ENCODE data around the gene RPS6KA2.

Gene RPS6KA2

GRCh38 chr6:166633732-166634535 is 6.9 kb upstream of the RPS6KA2 start:
- no peak for DNase-seq

DNA sequence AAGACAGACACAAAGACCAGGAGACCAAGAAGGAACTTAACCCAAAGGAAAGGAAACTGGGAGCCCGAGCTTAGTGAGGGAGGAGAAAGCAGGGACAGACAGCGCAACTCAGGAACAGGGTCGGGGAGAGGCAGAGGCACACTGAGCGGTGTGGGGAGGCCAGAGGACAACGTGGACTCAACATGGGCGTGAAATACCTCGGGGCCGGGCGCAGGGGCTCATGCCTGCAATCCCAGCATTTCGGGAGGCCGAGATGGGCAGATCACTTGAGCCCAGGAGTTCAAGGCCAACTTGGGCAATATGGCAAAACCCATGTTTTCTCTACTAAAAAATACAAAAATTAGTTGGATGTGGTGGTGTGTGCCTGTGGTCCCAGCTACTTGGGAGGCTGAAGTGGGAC is 5.7 kb upstream of the RPS6KA2 start:
- no peak for DNase-seq

DNA sequence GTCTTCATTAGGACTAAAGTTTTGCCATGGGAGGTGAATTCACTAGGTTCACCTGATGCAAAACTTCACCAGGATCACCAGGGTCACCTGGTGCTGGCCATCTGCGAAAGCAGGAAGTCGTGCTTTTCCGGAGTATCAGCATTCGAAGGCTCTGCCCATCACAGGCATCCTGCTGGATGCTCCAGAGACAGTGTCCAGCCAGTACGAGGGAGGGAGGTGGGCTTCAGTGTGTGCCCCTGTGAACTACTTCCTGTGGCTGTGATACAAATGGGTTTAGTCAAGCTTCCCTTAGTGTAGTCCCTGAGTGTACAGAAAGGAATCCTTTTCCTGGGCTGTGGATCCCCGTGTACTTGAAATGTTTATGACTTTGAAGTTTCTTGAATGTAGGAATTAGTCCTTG is 3.4 kb upstream of the RPS6KA2 start:
- DNase-seq: no peak

DNA sequence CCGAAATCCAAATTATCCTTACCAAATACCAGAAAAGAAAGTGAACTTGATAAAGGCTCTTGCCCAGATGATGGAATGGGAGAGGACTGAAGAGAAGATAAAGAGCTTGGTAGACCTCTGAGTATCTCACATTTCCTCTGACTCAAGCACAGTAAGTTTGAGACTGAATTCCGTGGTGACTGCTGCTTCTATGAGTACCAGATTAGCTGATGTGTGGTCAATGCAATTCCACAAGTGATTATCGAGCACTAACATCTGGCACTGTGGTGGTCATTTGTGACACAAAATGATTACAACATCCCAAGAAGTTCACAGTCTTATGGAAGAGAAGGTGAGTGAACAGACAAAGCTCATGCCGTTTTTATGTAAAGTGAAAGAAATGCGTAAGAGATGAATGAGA is 2.6 kb upstream of the RPS6KA2 start:
- no peak for DNase-seq

GRCh38 chr6:166627875-166628801 is 1.1 kb upstream of the RPS6KA2 start:
- peak; percentile 51 for DNase-seq

DNA sequence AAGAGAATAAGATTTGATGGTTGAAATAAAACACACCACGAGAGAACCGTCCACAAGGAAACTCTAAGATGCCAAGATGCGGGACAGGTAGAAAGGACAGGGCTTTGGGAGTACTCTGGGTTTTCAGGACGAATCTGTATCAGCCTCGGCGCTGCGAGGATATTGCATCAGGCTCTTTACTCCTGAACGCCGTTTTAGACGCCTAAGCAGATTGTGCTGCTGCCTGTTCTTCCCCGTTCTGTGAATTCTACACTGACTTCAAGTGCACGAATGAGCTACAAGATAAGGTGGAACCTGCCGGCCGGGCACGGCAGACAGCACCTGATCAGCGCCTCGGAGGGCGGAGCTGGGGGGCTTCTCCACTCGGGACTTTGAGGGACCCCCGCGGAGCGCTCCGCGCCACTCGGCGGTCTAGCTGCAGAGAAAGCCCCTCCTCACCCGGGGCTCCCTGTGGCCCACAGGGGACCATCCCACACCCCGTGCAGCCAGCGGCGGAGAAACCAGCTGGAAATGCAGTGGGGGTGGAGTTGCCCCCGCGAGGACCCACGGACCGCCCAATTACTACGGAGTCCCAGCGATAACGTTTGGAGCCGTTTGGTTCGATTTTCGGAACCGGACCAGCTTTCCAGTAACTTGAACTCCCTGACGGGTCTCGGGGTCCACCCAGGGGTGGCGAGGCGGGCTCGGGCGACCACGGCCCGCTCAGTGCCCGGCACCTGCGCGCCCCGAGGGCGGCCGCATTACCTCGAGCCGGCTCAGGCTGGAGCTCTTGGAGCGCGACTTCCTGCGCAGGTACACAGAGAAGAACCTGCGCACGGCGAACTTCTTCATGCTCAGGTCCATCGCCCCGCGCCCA is 646 bp downstream of the RPS6KA2 start:
- DNase-seq: peak; percentile 52

DNA sequence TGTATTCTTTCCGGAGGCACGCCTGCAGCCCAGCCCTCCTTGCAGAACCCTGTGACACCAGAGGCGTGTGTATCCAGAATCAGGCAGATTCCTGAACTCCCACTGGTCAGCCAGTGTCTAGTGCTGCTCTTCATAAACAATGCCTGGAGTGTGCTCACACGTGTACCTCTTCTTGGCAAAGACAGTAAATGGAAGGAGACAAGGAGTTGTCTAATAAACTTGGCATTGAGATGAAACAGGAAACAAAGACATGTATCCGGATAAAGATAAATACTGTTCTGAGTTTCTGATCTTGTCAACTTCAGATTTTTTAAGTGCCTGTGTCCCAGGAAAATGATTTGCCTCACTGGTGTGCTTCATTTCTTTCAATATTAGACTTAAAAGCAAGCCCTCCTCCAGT is 1.7 kb downstream of the RPS6KA2 start:
- no peak for DNase-seq

- no peak for DNase-seq
Observed at GRCh38 chr6:166624275-166624674, 2.8 kb downstream of the RPS6KA2 start.

DNA sequence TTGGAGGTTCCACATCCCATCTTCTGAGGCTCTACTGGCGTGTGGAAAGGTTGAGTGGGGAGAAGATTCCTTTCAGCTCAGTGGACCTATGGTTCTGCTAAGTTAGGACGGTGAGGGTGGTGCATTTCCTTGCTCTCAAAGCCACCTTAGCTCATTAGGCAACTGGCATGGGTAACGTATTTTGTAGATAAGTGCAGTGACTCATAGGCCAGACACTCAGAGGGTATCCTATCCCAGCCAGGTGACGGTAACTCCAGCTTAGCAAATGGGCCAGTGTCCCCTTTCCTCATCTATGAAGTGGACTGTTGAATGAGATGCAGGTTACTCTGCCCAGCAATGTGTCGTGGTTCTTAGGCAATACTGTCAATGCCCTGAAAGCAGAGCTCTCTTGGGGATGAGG is 3.7 kb downstream of the RPS6KA2 start:
- no peak for DNase-seq

GRCh38 chr6:166621114-166621540 is 5.9 kb downstream of the RPS6KA2 start:
- DNase-seq: no peak

GRCh38 chr6:166620478-166621113 is 6.5 kb downstream of the RPS6KA2 start:
- DNase-seq: no peak

DNA sequence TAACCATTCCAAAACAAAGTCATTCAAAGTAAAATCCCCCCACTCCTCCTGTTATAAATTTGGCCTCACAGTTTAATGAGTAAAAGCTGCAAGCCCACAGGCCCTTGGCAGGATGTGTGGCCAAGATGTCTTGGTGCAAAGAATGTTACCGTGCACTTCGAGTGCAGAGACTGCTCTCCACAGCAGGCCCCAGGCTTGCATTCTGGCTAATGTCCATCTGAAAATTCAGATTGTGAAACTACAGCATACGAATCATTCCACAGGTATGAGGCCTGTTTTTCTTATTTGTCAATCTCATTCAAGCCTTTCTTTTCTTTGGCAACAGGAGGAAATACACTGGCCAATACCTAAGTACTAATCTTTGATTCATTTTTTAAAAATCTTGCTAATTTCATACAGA is 7.1 kb downstream of the RPS6KA2 start:
- DNase-seq: no peak

- no peak for DNase-seq
Observed at GRCh38 chr6:166618866-166619761, 7.9 kb downstream of the RPS6KA2 start.

DNA sequence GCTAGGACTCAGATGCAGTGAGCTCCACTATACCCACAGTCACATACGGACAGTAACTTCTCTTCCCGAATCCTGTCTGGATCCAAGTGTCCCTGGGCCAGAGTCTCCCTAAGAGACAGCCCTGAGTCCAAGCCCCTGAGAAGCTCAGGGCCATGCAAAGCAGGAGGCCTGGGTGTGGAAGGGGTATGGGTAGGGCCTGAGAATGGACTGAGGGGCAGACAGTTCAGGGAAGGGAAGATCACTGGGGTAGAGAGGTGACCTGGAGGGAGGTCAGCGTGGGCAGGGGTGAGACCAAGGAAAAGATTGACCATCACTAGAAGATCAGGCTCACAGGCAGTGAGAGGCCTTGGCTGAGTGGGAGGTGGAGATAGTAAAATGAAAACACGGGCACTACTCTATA is 8.8 kb downstream of the RPS6KA2 start:
- DNase-seq: no peak

- DNase-seq: no peak
Observed at GRCh38 chr6:166617359-166617758, 9.7 kb downstream of the RPS6KA2 start.

GRCh38 chr6:166616261-166617238 is 10.5 kb downstream of the RPS6KA2 start:
- no peak for DNase-seq

- no peak for DNase-seq
Observed at GRCh38 chr6:166615059-166615770, 11.8 kb downstream of the RPS6KA2 start.

- no peak for DNase-seq
Observed at GRCh38 chr6:166614589-166614988, 12.5 kb downstream of the RPS6KA2 start.

GRCh38 chr6:166614171-166614583 is 12.9 kb downstream of the RPS6KA2 start:
- no peak for DNase-seq
